Neuronal stem cell (in vitro differentiated cells): ENCODE data around the gene HSD17B8.
A peak's percentile ranks its signal among the peaks of the same experiment; 100 is the strongest.

Experiments used
- DNase-seq: peaks from one replicate; pipeline ENCODE4 v3.0.0-alpha.2; 2013; ENCODE audit warnings: low spot score
- H2AFZ ChIP-seq: one replicate; pipeline ENCODE4 v1.6.1; 2013; ENCODE audit warnings: mild to moderate bottlenecking, low read length, inconsistent platforms
- H2AK5ac ChIP-seq: 2 replicates; pipeline ENCODE4 v1.6.1; 2013; ENCODE audit warnings: low read depth, mild to moderate bottlenecking, inconsistent platforms, low read length, moderate library complexity, mixed read lengths
- H2BK120ac ChIP-seq: 2 replicates; pipeline ENCODE4 v1.6.1; 2013; ENCODE audit warnings: low read depth, mild to moderate bottlenecking, inconsistent platforms, low read length, moderate library complexity, mixed read lengths
- H2BK12ac ChIP-seq: one replicate; pipeline ENCODE4 v1.6.1; 2013; ENCODE audit warnings: low read length, inconsistent platforms
- H2BK15ac ChIP-seq: 2 replicates; pipeline ENCODE4 v1.6.1; 2013; ENCODE audit warnings: mild to moderate bottlenecking, low read length, inconsistent platforms, mixed read lengths
- H2BK5ac ChIP-seq: one replicate; pipeline ENCODE4 v1.6.1; 2013; ENCODE audit warnings: inconsistent platforms, mild to moderate bottlenecking, low read length, moderate library complexity
- H3K14ac ChIP-seq: one replicate; pipeline ENCODE4 v1.6.1; 2013; ENCODE audit warnings: low read length, inconsistent platforms
- H3K18ac ChIP-seq: 2 replicates; pipeline ENCODE4 v1.6.1; 2013; ENCODE audit warnings: low read length, inconsistent platforms
- H3K23ac ChIP-seq: 2 replicates; pipeline ENCODE4 v1.6.1; 2013; ENCODE audit warnings: low read depth, mild to moderate bottlenecking, mixed read lengths, low read length, inconsistent platforms; ENCODE audit not compliant: poor library complexity
- H3K27ac ChIP-seq: replicated peaks from 3 replicates; pipeline ENCODE4 v1.5.1; 2013; ENCODE audit warnings: low read length, inconsistent platforms
- H3K27me3 ChIP-seq, 3 experiments: 2 replicates each; pipeline ENCODE4 v1.6.1; 2013; ENCODE audit warnings: low read length in 3 of 3, mild to moderate bottlenecking in 2 of 3, inconsistent platforms in 1 of 3, low read depth in 1 of 3, mixed read lengths in 1 of 3, moderate library complexity in 1 of 3; ENCODE audit not compliant: control insufficient read depth in 3 of 3, insufficient read depth in 3 of 3
- H3K36me3 ChIP-seq, 2 donors: replicated peaks in 1 of 2; 2 replicates each; pipeline ENCODE4 v1.6.1; 2013; ENCODE audit warnings: low read length in 2 of 2; ENCODE audit not compliant: control insufficient read depth in 2 of 2, insufficient read depth in 2 of 2
- H3K4ac ChIP-seq: 2 replicates; pipeline ENCODE4 v1.6.1; 2013; ENCODE audit warnings: inconsistent platforms, mild to moderate bottlenecking, low read length, moderate library complexity
- H3K4me1 ChIP-seq, 2 donors: 1 replicate in 1 of 2; 2 replicates in 1 of 2; pipeline ENCODE4 v1.6.1; 2013; ENCODE audit warnings: low read length in 2 of 2, low read depth in 1 of 2; ENCODE audit not compliant: control insufficient read depth in 2 of 2, insufficient read depth in 1 of 2
- H3K4me2 ChIP-seq: one replicate; pipeline ENCODE4 v1.6.1; 2013; ENCODE audit warnings: mild to moderate bottlenecking, low read length, inconsistent platforms; ENCODE audit not compliant: insufficient read depth, poor library complexity, severe bottlenecking
- H3K4me3 ChIP-seq, 2 donors: 2 replicates each; pipeline ENCODE4 v1.5.1; 2013; ENCODE audit warnings: low read length in 2 of 2, mild to moderate bottlenecking in 2 of 2, inconsistent platforms in 1 of 2, moderate library complexity in 1 of 2
- H3K79me1 ChIP-seq: one replicate; pipeline ENCODE4 v1.6.1; 2013; ENCODE audit warnings: low read depth, mild to moderate bottlenecking, inconsistent platforms, low read length, moderate library complexity
- H3K9ac ChIP-seq: one replicate; pipeline ENCODE4 v1.6.1; 2013; ENCODE audit warnings: mild to moderate bottlenecking, low read depth, low read length, inconsistent platforms; ENCODE audit not compliant: poor library complexity
- H3K9me3 ChIP-seq, 2 donors: replicated peaks in 1 of 2; 2 replicates each; pipeline versions ENCODE3 to v1.6.1; 2013; ENCODE audit warnings: low read length in 2 of 2, mild to moderate bottlenecking in 2 of 2, inconsistent platforms in 1 of 2, low read depth in 1 of 2, mixed read lengths in 1 of 2, moderate library complexity in 1 of 2; ENCODE audit not compliant: control insufficient read depth in 2 of 2, insufficient read depth in 1 of 2
- H4K8ac ChIP-seq: one replicate; pipeline ENCODE4 v1.6.1; 2013; ENCODE audit warnings: low read depth, mild to moderate bottlenecking, inconsistent platforms, low read length, moderate library complexity
- H4K91ac ChIP-seq: one replicate; pipeline ENCODE4 v1.6.1; 2013; ENCODE audit warnings: low read length, low read depth, mild to moderate bottlenecking, inconsistent platforms; ENCODE audit not compliant: poor library complexity
- WGBS, 2 donors: extraction: QIAGEN DNeasy Blood & Tissue Kit; methylation state at CpG; one replicate each; pipeline ENCODE4 v1.1.7; 2013; ENCODE audit warnings: missing lambda C conversion rate in 2 of 2, mixed read lengths in 1 of 2; ENCODE audit not compliant: insufficient read length in 2 of 2, insufficient replicate concordance in 1 of 2; ENCODE audit errors: extremely low coverage in 2 of 2; 5-methylcytosine and 5-hydroxymethylcytosine counted together

HSD17B8 gene

DNA sequence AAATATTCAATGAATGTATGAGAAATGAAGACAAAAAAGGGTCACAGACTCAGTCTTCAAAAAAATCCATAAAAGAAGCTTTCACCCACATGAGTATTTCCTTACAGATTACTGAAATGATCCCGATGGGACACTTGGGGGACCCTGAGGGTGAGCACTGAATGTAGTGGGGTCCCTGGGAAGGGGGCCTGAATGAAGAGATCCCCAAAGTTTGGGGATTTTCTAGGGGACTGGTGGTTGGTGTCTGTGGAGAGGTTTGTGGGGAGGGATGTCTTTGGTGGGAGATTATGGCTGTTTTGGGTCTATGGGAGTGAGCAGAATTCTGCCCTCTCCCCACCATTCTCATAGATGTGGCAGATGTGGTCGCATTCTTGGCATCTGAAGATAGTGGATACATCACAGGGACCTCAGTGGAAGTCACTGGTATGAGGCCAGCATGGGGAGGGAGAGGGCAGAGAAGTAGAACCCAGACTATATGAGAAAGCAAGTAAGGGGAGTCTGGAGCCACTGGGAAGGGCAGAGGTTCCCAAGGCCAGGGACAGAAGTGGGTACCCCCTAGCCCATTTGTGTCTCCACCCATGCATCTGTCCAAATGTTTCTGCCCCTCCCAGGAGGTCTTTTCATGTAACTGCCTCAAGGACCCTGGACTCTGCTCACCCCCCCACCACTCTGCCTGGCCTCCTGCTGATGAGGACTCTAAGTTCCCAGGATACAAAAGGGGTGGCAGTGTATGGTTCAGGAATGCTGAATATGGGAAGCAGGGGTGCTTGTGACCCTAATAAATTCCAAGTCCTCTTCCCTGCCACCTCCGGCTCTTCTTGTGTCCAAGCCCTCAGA, 1.8 kb downstream of the HSD17B8 start:
- Histone ChIP-seq H2BK12ac (no peak overlapping the region), H4K8ac (no peak overlapping the region), H3K4ac (no peak overlapping the region), H2BK5ac (peak overlapping the region; percentile 56), H3K23ac (no peak overlapping the region), H3K79me1 (peaks cover 12% of the 10 kb centered on the region), H3K18ac (peak overlapping the region; percentile 0), H3K27ac (peak overlapping the region; percentile 79), H2BK120ac (peak overlapping the region; percentile 0), H3K27me3 (no peaks in the 10 kb centered on the region), H2AK5ac (peak overlapping the region; percentile 78), H3K4me2 (peak overlapping the region; percentile 35), H3K9ac (no peak overlapping the region), H3K9me3 (no peaks in the 10 kb centered on the region), H3K14ac (no peak overlapping the region), H2AFZ (no peak overlapping the region), H4K91ac (no peak overlapping the region), H3K4me3 (peak overlapping the region; percentile 27 to 51), H2BK15ac (peak overlapping the region; percentile 41), H3K36me3 (peaks cover 29 to 54% of the 10 kb centered on the region in 2 donors), H3K4me1 (peaks cover 30 to 53% of the 10 kb centered on the region in 2 donors)
- WGBS, 2 donors = no CpG with 5 or more reads among the region's 3 CpGs
- DNase-seq = no peak

DNA sequence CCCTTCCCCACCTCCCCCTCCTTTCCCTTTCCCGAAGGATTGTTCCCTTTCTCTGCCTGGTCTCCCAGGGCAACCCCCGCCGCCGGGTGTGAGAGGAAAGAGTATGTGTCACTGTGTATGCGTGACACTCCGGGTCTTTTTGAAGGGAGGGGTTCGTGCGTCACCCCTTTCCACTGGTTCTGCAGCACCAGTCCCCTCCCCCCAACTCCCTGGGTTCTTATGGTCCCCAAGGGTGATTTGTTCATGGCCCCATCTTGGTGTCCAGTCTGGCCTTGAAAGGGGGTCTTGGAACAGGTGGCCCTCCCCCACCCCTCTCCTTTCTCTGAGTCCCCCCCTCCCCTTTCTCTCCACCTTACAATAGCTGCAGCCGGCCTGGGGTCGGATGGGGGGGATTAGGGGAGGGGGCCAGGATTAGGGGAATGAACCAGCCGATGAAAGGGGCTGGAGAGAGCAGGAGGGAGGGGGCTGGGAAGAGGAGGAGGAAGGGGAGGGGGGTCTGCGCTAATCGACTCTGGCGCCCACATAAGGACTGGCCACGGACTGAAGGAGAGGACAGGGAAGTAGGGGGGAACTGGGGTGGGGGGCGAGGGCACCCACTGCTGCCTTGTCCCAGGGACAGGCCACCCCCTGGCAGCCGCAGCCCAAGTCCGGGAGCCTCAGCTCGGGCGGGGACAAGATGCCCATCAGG, 2.6 kb downstream of the HSD17B8 start:
- peak; percentile 94 for DNase-seq
- peak overlapping the region; percentile 86 for H3K14ac ChIP-seq
- no peaks in the 10 kb centered on the region for H3K27me3 ChIP-seq
- H3K18ac ChIP-seq = peak overlapping the region; percentile 99
- peak overlapping the region; percentile 80 to 98 for H3K4me3 ChIP-seq
- peaks cover 7% of the 10 kb centered on the region for H3K79me1 ChIP-seq
- H3K9ac ChIP-seq = peak overlapping the region; percentile 94
- peak overlapping the region; percentile 52 for H4K8ac ChIP-seq
- H4K91ac ChIP-seq = no peak overlapping the region
- H3K9me3 ChIP-seq = no peaks in the 10 kb centered on the region
- H3K27ac ChIP-seq = peak overlapping the region; percentile 79
- no peak overlapping the region for H3K4ac ChIP-seq
- peaks cover 30 to 54% of the 10 kb centered on the region in 2 donors for H3K36me3 ChIP-seq
- peak overlapping the region; percentile 84 for H3K4me2 ChIP-seq
- peaks cover 25 to 46% of the 10 kb centered on the region in 2 donors for H3K4me1 ChIP-seq
- H2BK120ac ChIP-seq = peak overlapping the region; percentile 93
- H2AK5ac ChIP-seq = peak overlapping the region; percentile 94
- H2BK12ac ChIP-seq = no peak overlapping the region
- H3K23ac ChIP-seq = no peak overlapping the region
- H2AFZ ChIP-seq = no peak overlapping the region
- WGBS, 2 donors = no CpG with 5 or more reads among the region's 20 CpGs
- peak overlapping the region; percentile 93 for H2BK15ac ChIP-seq
- peak overlapping the region; percentile 95 for H2BK5ac ChIP-seq

DNA sequence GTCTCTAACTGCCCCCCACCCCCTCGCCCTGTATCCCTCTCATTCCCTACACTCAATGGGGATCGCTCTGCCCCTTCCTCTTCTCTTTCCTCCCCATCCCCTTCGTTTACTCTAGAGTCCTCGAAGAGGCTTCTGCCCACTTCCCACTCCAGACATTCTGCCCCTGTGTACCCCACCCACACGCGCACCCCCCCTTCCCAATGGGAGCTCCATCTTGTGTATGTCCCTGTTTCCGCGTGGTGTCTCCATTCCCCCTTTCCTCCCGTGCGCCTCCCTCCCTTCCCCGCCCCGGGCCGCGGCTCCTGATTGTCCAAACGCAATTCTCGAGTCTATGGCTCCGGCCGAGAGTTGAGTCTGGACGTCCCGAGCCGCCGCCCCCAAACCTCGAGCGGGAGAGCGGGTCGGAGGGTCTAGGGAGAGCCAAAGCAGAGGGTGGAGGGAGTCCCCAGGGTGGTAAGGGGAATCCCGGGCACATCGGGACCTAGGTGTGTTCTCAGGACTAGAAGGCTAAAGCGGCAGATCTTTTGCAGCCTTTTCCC, 3.2 kb downstream of the HSD17B8 start:
- Histone ChIP-seq H2BK120ac (peak overlapping the region; percentile 93), H3K4me1 (peaks cover 26 to 46% of the 10 kb centered on the region in 2 donors), H3K9ac (peak overlapping the region; percentile 94), H3K36me3 (peaks cover 28 to 54% of the 10 kb centered on the region in 2 donors), H3K4me2 (peak overlapping the region; percentile 84), H3K14ac (peak overlapping the region; percentile 86), H4K91ac (peak overlapping the region; percentile 82), H3K9me3 (no peaks in the 10 kb centered on the region), H3K79me1 (peaks cover 4% of the 10 kb centered on the region), H3K4ac (peak overlapping the region; percentile 80), H3K27me3 (no peaks in the 10 kb centered on the region), H3K23ac (peak overlapping the region; percentile 99), H2AFZ (no peak overlapping the region), H2BK15ac (peak overlapping the region; percentile 93), H3K4me3 (peak overlapping the region; percentile 80 to 98), H2AK5ac (peak overlapping the region; percentile 94), H2BK12ac (peak overlapping the region; percentile 95), H4K8ac (no peak overlapping the region), H2BK5ac (peak overlapping the region; percentile 95), H3K18ac (peak overlapping the region; percentile 99), H3K27ac (peak overlapping the region; percentile 79)
- no peak for DNase-seq
- WGBS, 2 donors = no CpG with 5 or more reads among the region's 29 CpGs
